Islet precursor cell (in vitro differentiated cells): ENCODE measurements around the gene TRIM41.
A peak's percentile ranks its signal among the peaks of the same experiment; 100 is the strongest.

ENCODE experiments used
- DNase-seq: peaks from one replicate; pipeline ENCODE4 v3.0.0-alpha.2; 2018

Gene TRIM41

DNA sequence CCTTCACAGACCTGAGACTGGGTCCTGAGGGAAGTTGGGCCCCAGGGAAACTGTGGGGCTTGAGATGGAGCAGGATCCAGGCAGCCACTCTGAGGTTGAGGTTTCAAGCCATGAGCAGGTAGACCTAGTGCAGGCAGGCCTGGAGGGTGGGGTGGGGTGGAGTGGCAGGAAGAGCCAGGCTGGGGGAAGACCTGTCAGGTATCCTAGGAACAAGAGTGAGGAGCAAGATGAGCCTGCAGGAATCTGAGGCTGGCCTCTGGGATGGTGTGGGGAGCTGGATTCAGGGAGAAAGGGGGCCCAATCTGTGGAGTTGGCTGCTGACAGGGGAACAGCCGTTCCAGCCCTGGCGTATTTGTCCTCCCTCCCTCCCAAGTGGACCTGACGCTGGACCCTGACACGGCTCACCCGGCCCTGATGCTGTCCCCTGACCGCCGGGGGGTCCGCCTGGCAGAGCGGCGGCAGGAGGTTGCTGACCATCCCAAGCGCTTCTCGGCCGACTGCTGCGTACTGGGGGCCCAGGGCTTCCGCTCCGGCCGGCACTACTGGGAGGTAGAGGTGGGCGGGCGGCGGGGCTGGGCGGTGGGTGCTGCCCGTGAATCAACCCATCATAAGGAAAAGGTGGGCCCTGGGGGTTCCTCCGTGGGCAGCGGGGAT is 10.8 kb downstream of the TRIM41 start:
- DNase-seq: no peak

DNA sequence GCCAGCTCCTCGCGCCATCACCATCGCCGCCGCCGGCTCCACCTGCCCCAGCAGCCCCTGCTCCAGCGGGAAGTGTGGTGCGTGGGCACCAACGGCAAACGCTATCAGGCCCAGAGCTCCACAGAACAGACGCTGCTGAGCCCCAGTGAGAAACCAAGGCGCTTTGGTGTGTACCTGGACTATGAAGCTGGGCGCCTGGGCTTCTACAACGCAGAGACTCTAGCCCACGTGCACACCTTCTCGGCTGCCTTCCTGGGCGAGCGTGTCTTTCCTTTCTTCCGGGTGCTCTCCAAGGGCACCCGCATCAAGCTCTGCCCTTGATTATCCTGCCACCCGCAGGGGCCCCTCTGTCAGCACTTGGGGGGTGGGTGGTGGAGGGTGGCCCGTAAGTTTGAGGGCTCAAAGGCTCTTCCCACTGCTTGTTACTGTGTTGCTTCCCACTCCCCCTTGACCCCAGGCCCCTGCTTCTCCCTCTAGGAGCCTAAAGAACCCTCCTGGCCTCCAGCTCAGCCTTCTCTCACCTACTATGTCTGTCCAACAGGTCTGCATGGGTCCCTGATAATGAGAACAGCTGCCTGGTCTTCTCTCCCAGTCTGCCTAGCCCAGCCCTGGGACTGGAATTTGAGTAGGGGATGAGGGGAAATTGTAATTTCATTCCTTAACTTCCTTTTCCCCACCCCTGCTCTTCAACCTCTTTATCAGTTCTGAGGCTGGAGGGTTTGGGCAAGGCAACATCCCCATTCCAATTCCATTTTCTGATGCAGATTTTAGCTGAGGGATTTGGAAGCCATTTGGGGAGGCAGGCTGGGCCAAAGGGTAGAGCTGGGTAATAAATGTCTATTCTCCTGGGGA is 11.6 kb downstream of the TRIM41 start:
- no peak for DNase-seq

DNA sequence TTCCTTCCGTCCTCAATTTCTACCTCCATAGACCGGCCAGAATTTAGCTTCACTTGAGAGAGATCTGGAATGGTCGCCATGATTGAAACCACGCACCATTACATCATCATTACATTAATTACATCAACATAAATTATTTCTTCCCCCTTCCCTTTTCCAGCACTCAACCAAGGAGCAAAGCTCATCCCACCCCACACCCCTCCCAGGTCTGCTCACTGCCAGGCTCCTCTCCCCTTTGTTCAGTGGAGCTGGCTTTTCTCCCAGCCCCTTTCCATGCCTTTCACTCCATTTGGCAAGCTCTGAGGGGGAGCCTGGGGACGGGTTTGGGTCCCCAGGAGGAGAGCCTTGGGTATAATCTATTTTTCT is 12.2 kb downstream of the TRIM41 start:
- no peak for DNase-seq

DNA sequence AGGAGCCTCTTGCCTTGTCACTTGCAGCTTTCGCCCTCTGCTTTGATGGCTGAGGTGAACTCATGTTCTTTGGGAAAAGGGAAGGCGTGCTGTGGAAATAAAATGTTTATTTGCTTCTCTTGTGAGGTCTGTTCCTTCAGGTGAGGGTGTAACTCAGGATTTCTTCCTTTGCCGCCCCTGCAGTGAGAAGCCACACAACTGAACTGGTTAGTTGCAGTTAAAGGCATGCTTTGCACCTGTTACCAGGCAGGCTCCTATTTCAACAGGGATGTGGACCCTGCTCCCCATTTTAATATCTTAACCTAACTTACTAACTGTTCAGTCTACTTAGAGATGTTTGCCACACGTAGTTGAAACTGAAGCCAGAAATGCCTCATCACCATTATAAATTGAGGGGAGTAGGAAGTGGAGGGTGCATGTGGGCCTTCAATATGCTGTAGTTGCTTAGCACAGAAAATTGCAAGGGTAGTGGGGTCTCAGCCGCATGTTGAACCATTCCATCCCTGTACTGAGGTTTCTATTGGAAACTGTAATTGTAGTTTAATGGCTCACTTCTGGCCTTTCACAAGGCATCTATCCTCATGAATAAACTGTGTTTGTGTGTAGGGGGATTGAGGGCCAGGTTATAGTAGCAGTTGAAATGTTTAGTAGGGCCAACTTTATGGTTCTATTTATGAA is 12.7 kb downstream of the TRIM41 start:
- DNase-seq: no peak

DNA sequence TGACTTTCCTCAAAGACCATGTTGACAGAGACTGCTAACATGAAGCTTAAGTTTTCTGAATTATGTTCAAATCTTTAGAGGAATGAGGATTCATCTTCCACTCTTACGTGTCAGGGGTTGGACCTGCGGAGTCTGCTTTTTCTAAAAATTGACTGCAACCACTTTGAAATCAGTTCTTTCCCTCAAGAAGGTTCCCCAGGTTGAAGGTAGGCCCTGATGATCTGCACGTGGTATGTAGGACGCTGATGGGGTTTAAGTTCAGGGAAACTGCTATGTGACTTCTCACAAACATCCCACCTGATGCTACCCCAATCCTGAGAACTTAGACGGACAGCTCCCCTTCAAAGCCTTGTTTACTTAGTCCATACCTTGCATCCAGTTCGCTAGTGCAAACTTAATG is 13.4 kb downstream of the TRIM41 start:
- DNase-seq: no peak

DNA sequence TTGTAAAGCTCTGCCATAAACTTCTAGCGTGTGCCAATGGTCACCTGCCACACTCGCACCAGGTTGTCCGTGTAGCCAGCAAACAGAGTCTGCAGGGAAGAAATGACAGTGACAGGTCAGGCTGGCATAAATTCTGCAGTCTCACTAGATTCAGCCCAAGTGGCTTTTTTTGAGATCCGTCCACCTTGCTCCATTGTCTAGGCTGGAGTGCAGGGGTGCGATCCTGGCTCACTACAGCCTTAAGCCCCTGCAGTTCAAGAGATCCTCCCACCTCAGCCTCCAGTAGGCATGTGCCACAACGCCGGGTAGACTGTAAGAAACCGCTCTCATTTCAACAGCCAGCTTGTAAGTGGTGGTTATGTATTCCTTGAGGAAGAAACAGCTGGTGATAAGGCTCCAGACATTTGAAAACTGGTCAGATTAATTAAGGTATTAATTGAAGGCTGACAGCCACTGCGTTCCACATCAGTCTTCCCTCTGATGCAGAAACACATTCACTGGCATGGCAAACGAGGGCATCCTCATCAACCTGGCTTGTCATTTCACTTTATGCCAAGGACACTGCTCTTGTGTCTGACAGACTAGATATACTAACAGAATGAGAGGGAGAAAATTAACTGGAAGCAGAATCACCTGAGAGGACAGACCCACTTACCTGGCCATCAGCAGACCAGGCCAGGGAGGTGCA is 14.0 kb downstream of the TRIM41 start:
- DNase-seq: no peak

DNA sequence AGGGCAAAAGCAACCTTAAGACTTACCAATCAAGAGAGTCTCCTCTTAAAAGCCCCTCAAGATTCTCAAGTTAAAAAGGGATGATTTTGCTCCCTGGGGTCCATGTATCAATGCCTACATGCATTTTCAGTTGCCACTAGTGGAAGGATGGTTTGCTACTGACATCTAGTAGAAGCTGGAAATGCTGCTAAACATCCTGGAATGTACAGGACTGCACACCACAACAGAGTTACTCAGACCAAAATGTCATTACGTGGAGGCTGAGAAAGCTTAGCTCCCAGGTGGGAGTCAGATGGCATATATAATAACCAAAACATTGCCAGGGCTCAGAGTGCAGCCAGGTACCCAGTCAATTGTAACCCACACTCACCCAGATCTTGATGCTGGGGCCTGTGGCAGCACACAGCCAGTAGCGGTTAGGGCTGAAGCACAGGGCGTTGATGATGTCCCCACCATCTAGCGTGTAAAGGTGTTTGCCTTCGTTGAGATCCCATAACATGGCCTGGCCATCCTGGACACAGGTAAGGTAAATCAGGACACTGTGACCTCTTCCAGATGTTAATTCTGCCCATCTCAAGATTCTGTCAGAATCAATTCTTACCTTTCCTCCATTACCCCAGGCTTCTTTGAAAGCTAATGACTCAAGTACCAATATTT is 14.8 kb downstream of the TRIM41 start:
- no peak for DNase-seq

DNA sequence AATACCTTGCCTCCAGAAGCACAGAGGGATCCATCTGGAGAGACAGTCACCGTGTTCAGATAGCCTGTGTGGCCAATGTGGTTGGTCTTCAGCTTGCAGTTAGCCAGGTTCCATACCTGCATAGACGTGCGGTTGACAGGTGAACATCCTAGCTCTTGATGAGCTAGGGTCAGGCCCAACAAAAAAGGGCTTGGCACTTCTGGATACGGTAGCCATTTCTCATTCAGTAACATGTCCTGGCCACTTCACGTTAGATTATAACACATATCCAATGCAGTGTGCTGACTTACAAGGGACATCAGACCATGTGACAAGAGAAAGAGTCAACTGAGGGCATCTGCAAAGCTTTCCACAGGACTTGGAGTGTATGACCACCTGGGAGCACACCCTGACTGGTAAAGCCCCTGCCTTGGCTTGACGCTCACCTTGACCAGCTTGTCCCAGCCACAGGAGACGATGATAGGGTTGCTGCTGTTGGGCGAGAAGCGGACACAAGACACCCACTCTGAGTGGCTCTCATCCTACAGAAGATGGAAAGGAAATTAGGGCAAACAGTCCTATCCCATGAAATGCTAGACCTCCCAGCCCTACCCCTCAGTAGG is 16.1 kb downstream of the TRIM41 start:
- DNase-seq: no peak

DNA sequence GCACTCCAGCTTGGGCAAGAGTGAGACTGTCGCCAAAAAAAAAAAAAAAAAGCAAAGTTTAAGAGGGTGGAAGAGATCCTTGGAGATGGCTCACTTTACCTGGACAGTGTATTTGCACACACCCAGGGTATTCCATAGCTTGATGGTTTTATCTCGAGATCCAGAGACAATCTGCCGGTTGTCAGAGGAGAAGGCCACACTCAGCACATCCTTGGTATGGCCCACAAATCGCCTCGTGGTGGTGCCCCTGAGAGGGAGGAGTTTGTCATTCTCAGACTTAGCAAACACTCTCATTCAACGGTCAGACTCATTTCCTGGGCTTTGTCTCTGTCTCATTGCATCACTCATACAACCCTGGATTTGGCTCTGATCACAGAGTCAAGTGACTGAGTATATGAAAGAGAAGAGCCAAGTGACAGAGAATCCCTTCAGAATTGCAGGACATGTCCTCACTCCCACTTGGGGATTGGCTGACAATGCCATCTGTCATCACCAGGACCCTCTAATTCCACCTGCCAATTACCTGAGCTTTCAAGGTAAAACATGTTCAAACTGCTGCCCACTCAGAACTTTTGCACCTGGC is 18.4 kb downstream of the TRIM41 start:
- DNase-seq: no peak

DNA sequence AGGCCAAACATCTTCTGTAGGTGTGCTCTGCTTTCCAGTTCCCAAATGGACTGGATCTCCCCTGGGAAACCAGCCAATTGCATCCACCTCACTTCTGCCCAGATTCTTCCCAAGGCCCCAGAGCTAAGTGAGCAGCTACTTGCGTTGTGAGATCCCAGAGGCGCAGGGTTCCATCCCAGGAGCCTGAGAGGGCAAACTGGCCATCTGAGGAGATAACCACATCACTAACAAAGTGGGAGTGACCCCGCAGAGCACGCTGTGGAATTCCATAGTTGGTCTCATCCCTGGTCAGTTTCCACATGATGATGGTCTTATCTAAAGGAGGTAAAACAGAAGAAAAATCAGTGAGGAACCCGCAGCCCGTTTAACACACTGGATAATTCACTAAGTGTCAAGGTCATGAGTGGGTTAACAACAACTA is 19.0 kb downstream of the TRIM41 start:
- DNase-seq: no peak

DNA sequence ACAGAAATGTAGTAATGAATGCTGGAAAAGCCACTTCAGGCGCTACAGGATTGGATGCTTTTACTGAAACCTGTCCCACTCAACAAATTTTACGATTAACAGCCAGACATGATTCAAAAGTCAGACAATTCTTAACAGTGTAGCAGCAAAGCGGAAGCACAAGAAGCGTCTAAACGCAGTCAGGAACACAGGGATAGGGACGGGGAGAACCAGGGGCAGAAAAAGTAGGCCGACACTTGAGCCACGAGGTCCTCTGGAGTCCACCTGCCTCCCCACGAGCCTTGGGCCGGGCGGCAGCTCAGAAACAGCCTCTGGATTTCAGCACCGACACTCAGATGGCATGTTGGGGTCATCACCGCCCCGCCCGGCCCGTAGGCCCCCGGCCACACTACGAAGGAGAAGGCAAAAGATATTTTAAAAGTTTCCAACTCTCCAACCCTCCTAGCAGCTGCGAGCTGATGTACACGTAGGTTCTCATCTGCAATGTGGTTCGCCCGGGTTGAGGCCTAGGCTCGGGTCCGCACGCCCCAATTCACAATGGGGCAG is 20.0 kb downstream of the TRIM41 start:
- no peak for DNase-seq

DNA sequence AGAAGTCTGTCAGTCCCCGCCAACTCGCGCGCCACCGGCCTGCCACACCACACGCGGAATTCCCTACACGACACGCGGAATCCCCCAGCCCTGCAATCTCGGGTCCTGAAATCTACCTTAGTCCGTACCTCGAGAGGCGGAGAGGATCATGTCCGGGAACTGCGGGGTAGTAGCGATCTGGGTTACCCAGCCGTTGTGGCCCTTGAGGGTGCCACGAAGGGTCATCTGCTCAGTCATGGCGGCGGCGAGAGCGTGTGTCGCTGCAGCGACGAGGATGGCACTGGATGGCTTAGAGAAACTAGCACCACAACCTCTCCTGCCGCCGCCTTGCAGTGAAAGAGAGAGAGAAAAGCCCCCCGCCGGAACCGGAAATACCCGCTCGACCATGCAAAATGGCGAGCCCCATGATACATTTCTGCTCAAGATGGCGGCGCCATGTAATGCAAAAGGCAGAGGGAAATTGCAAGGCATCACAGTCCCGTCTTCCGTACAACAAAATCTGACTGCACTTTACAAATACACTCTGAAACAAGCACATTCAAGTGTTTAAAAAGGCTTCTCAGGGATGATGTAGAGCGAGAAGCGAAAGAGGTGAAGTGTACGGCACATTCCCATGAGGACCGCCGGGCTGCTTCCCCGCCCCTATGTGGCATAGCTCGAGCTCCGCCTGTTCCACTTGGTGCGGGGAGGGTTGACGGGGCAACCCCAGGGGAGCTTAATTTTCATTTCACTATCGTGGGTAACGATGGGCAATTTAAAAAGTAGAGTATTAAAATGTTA is 20.7 kb downstream of the TRIM41 start, which contains the start of gene RACK1:
Gene RACK1 (minus strand): TSS at position 343 of the 780 bp plus-strand sequence. CDS start 106 bp downstream, at position 237.
- peak; percentile 93 for DNase-seq

DNA sequence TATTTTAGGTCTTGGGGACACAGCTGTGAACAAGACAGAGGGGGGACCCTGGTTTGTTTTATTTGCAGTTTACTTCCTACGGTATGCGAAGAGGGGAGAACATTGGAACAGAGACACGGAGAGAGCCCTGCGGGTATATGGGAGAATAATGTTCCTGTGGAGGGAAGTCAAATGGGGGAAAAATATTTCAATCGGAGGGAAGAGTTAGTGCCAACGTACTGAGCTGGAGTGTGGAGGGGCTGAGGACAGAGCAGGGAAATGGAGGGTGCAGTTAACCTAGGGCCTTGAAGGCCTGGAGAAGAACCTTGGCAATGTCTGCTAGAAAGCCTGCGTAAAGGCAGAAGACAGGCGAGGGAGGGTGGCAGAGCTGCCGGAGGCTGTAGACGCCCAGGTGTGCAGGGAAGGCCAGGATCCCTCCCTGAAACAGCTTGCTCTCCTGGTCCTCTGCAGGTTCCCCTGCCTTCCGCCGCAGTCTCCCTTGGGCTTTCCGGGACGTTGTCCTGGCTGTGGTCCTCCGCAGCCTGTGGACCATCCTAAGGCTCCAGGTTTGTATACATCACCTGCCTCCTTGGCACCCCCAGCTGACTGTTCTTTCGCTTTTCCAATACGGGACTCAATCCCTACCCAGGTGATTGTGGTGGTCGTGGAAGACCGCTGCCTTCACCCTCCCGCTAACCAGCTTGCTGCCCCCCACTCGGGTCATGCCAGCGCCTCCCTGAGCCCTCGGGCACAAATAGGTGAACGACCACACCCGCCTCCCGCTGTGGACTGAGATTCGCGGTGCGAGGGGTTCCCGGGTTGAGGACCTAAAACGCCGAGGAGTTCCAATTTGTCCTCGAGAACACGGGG is 22.6 kb downstream of the TRIM41 start:
- DNase-seq: no peak

DNA sequence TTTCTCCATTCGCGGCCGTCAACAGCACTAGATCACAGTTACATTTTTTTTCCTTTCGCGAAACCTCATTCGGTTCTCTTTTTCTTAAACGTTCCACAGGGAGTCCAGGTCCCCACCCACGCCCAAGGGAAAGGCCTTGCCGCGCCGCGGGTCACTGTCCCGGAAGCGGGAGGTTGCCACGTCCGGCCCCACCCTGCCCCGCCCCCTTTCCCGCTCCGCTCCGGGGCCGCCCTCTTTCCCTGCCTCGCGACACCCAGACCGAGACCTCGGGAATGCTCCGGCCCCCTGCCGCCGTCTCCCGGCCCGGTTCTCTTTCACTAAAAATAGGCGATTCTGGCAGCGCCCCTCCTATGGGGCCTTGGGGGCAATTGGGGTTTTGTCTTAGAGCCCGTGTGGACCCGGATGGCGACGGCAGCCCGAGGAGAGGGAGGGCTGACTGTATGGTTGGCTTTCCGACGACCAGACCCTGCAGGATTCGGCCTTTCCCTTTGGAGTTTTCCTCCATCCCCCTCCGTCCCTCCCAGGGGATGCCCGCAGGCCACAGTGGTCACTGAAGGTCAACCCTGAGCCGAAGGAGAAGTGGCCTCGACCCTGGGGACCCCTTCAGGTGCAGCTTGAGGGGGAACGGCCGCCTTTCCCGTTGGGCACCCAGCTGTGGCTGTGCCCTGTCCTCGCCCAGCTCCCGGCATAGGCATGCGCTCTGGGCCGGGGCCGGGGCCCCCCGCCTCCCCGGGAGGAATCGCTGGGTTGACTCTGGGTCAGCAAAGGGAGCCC is 23.4 kb downstream of the TRIM41 start:
- DNase-seq: peak; percentile 94

DNA sequence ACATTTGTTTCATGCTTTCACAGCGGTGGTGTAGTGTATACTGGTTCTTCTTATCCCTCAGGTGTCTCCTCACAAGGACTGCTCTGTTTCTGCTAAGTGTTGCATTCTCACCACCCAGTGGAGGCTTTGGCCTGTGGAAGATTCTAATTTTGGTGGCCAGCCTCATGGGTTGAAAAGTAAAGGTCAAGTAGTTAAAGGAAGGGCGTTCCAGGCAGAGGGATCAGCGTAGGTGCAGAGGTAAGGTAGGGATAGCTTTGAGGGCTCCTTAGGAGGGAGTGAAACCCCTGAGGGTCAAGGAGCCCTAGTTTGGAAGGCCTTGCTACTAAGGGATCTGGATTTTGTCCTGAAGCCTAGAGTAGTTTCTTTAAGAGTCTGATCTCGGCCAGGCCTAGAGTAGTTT is 25.2 kb downstream of the TRIM41 start:
- DNase-seq: no peak

DNA sequence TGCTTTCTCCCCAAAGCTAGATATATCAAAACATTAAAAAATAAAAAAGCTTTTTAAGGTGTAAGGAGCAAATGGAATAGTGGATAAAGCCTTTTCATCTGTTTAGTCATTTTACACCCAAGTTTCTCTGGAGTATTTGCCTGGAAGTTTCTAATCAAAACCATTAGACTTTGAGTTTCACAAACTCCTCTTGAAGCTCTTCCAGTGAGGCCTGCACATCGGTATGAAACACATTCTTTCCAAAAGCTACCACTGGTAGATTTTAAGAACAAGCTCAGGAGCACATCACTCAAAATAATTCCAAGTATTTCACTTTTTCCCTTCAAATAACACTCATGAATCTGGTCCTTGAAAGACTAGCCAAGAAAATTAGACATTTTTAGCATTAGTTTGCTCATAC is 32.2 kb downstream of the TRIM41 start:
- peak; percentile 1 for DNase-seq

DNA sequence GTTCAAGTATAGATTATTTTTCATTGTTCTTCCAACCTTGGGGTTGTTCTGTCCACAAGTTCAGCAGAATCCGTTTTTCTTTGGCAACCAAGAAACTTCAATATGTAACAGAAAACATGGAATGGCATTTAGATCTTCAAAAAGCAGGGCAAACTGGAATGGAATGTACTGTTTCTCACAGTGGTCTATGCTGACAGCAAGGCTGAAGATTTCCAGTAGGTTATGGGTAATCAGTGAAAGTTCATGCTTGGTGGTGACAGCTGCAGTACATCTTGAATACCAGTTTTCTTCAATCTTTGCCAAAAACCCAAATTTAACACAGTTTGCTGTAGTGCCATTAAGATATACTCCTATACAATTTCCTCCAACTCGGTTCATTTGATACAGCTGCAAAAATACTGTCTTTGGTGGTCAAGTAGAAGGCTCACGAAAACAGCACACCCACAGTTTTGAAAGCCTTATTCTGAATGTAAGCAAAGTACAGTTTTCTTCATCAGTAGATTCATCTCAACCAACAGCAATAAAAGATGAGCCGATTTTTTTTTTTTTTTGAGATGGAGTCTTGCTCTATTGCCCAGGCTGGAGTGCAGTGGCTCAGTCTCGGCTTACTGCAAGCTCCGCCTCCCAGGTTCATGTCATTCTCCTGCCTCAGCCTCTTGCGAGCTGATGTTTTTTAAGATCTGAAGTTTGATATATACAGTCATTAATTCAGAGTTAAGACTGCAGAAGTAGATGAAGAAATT is 32.9 kb downstream of the TRIM41 start:
- peak; percentile 6 for DNase-seq

DNA sequence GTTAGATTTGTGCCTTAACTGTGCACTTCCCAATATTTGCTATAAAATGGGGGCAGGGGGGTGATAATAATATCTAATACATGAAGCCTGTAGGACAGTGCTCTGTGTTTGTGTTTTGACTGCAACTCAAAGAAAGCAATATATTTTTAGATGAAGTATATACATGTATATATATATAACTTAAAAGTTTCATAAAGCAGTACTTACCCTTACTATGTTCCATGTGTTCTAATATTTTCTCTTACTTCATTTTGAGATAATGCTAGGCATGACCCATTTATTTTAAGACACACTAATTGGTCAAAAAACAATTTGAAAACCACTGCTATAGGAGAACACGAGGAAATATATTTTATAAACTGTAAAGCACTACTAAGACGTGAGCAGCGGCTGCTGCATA is 35.5 kb downstream of the TRIM41 start:
- no peak for DNase-seq
